HG03097 (cell line): ENCODE results near the gene SH3BGRL3.
"Not testable (repeated sequence)": the region's sequence is repeated elsewhere in the genome, so short reads cannot be mapped to it uniquely, and the experiment has no call there.

ENCODE experiments used
- ATAC-seq: cut with Tn5 transposase; IDR thresholded peaks from one replicate; pipeline ENCODE4 v1.9.1; 2021; ENCODE audit not compliant: unreplicated experiment, low FRiP score

Gene SH3BGRL3

DNA sequence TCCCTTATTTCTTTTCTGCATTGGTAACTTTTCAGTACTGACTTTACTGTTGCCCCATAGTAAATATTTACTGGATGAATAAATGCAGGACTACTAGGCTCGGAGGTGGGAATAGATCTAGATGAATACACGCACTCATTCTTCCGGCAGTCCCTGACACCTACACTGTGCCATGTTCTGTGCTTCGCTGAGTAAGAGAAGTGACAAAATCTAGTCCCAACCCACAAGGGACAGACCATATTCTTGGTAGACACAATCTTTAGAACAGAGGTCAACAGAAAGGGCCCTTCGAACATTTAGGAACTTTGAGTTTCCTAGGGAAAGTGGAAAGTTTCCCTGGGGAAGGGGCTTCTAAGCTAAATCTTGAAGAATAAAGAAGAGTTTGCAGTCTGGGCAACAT lies 34.6 kb downstream of the SH3BGRL3 start:
- no peak for ATAC-seq

GRCh38 chr1:26315874-26316850 lies 36.3 kb downstream of the SH3BGRL3 start:
- no peak for ATAC-seq

DNA sequence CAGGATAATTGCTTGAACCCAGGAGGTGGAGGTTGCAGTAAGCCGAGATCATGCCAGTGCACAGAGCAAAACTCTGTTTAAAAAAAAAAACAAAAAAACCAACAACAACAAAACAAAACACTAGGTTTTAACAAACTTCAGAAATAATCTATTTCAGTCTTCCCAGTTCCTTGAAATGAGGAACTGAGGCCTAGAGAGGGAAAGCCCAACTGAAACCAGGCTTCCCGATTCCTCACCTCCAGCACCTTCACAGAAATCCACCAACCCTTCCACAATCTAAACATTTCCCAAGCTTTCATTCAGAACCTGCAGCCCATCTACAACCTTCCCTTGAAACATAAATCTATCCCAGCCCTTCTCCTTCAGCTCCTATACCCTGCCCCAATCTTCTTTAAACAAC lies 37.3 kb downstream of the SH3BGRL3 start:
- no peak for ATAC-seq

DNA sequence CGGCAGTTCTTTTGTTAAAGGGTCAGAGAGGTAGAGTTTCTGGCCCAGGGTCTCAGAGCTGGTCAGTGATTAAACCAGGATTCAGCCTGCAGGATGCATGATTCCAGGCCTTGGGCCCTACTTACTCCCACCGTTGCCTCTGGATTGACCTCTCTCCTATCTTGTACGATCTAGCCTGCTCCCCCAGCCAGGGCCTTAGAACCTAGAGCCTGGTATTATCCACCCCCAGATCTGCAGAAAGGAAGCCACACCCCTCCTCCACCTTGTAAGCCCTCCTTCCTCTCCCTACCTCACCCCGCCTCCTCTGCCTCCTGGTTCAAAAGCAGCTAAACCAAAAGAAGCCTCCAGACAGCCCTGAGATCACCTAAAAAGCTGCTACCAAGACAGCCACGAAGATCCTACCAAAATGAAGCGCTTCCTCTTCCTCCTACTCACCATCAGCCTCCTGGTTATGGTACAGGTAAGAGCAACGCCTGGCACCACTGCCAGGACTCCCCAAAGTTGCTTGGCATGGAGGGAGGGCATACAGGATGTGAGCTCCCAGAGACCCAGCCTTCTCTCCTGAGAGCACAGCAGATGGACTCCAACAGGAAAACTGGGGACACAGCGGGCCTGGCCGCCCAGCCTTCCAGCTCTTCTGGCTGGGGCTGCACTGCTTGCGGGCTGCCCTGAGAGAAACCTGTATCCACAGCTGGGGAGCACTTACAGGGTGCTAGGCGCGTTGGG lies 37.9 kb downstream of the SH3BGRL3 start, which contains the start of gene CD52:
TSS of gene CD52 (plus strand) at position 347 of the 726 bp plus-strand sequence. CDS start at position 407, 60 bp downstream.
- no peak for ATAC-seq

GRCh38 chr1:26318338-26319064 lies 38.6 kb downstream of the SH3BGRL3 start:
- no peak for ATAC-seq

- ATAC-seq: no peak
Observed at GRCh38 chr1:26320896-26321295, 41.0 kb downstream of the SH3BGRL3 start.

DNA sequence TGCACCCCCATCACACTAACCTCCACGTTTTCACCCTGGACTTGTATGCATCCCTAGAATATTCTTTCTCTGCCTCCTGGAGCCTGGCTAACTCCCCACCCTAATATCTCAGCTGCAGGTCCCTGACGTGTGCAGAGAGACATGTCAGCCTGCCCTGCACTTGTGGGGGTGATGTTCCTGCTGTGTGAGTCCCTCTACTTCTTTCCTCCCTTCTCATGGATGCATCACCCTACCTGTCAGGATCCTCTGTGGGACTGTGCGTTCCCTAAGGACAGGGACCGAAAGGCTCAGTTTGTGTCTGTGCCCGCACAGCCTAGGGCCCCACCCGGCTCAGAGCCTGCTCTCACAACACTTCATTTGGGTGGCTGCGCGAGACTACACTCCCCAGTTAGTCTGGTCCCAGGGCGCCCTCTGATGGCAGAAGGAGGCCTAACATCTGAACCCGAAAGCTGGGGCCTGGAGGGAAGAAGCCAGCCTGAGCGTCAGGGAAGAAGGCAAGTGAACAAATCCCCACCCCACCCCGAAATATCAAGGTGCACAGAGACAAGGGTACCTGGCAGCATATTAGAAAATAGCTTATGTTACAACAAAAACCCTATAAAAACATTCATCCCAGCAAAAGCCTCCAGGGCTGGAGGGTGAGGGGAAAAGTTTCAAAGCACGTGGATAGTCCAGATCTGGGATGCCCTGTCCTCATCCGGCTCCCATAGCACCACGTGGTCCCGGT lies 41.6 kb downstream of the SH3BGRL3 start:
- ATAC-seq: no peak

- ATAC-seq: no peak
Observed at GRCh38 chr1:26322042-26322331, 42.1 kb downstream of the SH3BGRL3 start.

- no peak for ATAC-seq
Observed at GRCh38 chr1:26323382-26323781, 43.5 kb downstream of the SH3BGRL3 start.

DNA sequence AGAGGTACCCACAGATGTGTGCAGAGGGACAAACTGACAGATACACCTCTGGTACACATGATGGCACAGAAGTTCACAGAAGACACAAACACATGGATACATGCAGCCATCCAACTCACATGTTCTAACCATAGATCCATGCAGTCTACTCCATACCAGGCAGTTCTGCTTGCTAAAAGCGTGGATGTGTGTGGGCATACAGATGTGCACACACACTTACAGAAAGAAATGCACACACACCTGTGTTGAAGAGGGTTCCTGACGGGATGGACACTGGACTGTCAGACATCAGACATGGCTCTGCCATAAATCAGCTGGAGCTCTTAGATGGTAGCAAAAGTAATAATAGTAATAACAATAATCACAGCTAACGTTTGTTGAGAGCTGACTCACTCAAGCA lies 44.7 kb downstream of the SH3BGRL3 start:
- no peak for ATAC-seq

- no peak for ATAC-seq
Observed at GRCh38 chr1:26327956-26328362, 48.1 kb downstream of the SH3BGRL3 start.

DNA sequence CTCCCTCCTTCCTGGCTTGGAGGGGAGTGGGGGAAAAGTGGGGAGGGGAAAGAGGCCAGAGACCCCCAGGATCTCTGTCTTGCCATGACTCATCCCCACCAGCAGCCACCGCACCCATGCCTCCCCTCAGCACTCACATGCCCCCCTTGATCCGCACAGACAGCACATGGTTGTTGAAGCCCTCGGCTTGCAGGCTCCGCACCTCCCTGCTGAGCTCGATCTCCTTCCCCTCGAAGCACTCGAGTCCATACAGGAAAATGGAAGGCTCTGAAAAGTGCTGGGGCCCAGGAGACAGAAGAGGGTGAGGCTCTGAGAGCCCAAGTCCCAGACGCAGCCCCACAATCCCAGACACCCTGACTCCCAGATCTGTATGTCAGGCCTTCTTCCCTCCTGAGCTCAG lies 48.7 kb downstream of the SH3BGRL3 start:
- no peak for ATAC-seq

DNA sequence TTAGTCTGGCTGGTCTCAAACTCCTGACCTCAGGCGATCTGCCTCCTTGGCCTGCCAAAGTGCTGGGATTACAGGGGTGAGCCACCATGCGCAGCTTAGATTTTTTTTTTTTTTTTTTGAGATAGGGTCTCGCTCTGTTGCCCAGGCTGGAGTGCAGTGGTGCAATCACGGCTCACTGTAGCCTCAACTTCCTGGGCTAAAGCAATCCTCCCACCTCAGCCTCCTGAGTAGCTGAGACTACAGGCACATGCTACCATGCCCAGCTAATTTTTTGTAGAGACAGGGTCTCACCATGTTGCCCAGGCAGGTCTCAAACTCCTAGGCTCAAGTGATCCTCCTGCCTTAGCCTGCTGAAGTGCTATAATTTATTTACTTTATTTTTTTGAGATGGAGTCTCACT lies 49.5 kb downstream of the SH3BGRL3 start:
- not testable (repeated sequence) for ATAC-seq

DNA sequence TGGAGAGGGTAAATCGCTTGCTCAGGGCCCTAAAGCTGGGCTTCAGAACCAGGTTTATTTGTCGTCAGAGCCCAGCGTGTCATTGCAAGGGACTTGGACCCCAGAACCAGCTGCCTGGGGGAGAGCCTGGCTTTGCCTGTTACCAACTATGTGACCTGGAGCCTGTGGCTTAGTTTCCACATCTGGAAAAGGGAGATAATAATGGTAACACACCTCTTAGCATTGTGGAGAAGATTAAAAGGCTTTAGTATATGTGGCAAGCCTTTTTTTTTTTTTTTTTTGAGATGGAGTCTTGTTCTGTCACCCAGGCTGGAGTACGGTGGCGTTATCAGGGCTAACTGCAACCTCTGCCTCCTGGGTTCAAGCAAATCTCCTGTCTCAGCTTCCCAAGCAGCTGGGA lies 50.4 kb downstream of the SH3BGRL3 start:
- ATAC-seq: no peak
